ENCODE results near the gene MAP3K20.
"Not testable (repeated sequence)": the region's sequence is repeated elsewhere in the genome, so short reads cannot be mapped to it uniquely, and the experiment has no call there.

Gene MAP3K20

DNA sequence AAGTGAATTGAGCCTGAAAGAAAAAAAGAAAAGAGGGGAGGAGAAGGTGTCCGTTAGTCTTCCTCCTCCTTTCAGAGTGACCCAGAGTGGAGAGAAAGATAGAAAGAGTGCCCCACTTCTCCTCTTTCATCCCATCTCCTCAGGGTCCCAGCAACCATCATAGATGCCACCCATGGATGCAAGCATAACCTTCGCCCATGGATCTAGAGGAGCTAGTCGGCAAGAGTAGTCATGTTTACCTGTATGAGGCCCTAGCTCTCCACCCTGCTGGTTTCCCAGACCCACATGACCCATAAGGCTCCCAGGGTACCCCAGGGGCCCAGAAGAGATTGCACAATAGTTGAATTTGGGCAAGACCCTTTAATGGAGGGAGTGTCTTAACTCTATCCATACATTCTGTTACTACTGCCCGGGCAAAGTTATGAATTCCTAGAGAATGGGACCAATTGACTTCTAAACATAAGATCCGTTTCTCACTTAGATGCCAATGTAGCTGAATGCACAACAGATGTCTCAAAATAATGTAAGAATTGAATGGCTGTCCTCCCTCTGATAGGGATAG, 223.0 kb downstream of the MAP3K20 start:
- H3K36me3 ChIP-seq (ENCODE audit: control insufficient read depth, insufficient read depth, low read length): no peaks in the 10 kb centered on the region
- H3K27ac ChIP-seq (ENCODE audit: insufficient read depth, low read length, poor library complexity, severe bottlenecking): no peak overlapping the region
- no peak for DNase-seq
- H3K4me1 ChIP-seq (ENCODE audit: control insufficient read depth, insufficient read depth, low read length, poor library complexity, severe bottlenecking): no peaks in the 10 kb centered on the region
- peaks cover 9% of the 10 kb centered on the region for H3K9me3 ChIP-seq (ENCODE audit: control insufficient read depth, low read length)
- no peak overlapping the region for H3K4me3 ChIP-seq (ENCODE audit: insufficient read depth, low read depth, low read length, poor library complexity, severe bottlenecking)
- no peaks in the 10 kb centered on the region for H3K27me3 ChIP-seq (replicated peaks; ENCODE audit: control insufficient read depth, insufficient read depth, low read length, poor library complexity, severe bottlenecking)

DNA sequence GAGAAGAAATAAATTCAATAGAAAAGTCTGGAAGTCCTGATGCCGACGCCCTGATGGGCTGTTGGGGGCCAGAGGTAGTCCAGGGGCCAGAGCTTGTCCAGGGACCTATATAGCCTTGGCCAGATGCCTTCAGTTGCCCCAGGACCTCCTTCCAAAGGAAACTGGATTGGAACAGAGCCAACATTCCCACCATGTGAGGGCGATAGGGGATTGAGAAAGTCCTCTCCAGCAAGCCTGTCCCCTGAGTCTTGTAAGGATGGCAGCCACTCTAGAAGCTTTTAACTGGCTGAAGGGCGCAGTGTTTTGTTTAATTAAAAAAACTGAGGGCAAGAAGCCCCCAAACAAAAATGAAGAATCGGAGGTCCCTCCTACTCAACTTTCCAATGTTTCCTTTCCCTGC, 224.1 kb downstream of the MAP3K20 start:
- DNase-seq: no peak
- Histone ChIP-seq H3K4me1 (ENCODE audit: control insufficient read depth, insufficient read depth, low read length, poor library complexity, severe bottlenecking) (no peaks in the 10 kb centered on the region), H3K4me3 (ENCODE audit: insufficient read depth, low read depth, low read length, poor library complexity, severe bottlenecking) (no peak overlapping the region), H3K36me3 (ENCODE audit: control insufficient read depth, insufficient read depth, low read length) (no peaks in the 10 kb centered on the region), H3K27ac (ENCODE audit: insufficient read depth, low read length, poor library complexity, severe bottlenecking) (no peak overlapping the region), H3K27me3 (replicated peaks; ENCODE audit: control insufficient read depth, insufficient read depth, low read length, poor library complexity, severe bottlenecking) (no peaks in the 10 kb centered on the region), H3K9me3 (ENCODE audit: control insufficient read depth, low read length) (peaks cover 9% of the 10 kb centered on the region)

DNA sequence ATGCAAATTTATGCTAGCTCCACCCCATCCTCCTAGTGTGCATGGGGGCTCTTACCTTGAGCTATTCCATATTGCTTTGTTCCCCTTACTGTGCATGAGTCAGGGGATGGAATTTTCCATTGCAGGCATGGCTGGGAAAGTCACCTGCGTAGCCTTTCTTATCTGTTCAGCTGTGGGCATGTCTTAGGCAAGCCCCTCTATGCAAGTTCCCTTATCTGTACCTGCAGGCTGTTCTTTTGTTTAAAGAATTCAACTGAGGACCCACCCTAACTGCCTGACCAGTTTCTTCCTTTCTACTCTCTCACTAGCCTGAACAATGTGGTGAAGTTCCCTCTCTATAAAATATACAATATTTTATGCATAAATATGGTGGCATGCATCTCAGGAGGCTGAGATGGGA, 224.8 kb downstream of the MAP3K20 start:
- Histone ChIP-seq H3K27ac (ENCODE audit: insufficient read depth, low read length, poor library complexity, severe bottlenecking) (no peak overlapping the region), H3K36me3 (ENCODE audit: control insufficient read depth, insufficient read depth, low read length) (no peaks in the 10 kb centered on the region), H3K27me3 (replicated peaks; ENCODE audit: control insufficient read depth, insufficient read depth, low read length, poor library complexity, severe bottlenecking) (no peaks in the 10 kb centered on the region), H3K9me3 (ENCODE audit: control insufficient read depth, low read length) (peaks cover 9% of the 10 kb centered on the region), H3K4me1 (ENCODE audit: control insufficient read depth, insufficient read depth, low read length, poor library complexity, severe bottlenecking) (no peaks in the 10 kb centered on the region), H3K4me3 (ENCODE audit: insufficient read depth, low read depth, low read length, poor library complexity, severe bottlenecking) (no peak overlapping the region)
- no peak for DNase-seq

DNA sequence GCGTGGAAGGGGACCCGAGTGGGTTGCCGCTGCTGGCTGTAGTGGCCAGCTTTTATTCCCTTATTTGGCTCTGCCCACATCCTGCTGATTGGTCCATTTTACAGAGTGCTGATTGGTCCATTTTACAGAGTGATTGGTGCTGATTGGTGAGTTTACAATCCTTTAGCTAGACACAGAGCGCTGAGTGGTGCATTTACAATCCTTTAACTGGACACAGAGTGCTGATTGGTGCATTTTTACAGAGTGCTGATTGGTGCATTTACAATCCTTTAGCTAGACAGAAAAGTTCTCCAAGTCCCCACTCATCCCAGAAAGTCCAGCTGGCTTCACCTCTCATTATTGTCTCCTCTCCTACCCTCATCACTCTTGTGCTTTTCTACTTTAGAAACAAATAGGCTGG, 225.9 kb downstream of the MAP3K20 start:
- H3K27me3 ChIP-seq (replicated peaks; ENCODE audit: control insufficient read depth, insufficient read depth, low read length, poor library complexity, severe bottlenecking); DNase-seq; H3K27ac ChIP-seq (ENCODE audit: insufficient read depth, low read length, poor library complexity, severe bottlenecking); H3K4me1 ChIP-seq (ENCODE audit: control insufficient read depth, insufficient read depth, low read length, poor library complexity, severe bottlenecking); H3K36me3 ChIP-seq (ENCODE audit: control insufficient read depth, insufficient read depth, low read length); H3K9me3 ChIP-seq (ENCODE audit: control insufficient read depth, low read length); H3K4me3 ChIP-seq (ENCODE audit: insufficient read depth, low read depth, low read length, poor library complexity, severe bottlenecking): not testable (repeated sequence)

DNA sequence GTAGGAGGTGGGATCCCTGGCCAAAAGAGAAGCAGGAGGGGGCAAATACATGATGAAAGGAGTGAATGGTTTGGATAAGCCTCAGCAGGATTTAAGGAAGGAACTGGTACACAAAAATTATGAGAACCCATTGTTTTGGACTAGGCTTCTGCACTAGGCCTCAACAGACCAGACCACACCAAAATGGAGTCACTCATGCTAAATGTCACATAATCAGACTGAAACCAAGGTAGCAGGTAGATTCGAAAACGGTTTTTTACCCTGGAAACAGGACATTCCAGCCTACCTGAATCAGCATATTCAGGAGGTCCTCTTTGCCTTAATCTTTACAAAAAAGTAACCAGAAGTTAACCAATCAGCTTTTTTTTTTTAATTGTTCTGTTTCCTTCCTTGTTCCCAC, 229.7 kb downstream of the MAP3K20 start:
- Histone ChIP-seq H3K4me3 (ENCODE audit: insufficient read depth, low read depth, low read length, poor library complexity, severe bottlenecking) (no peak overlapping the region), H3K27me3 (replicated peaks; ENCODE audit: control insufficient read depth, insufficient read depth, low read length, poor library complexity, severe bottlenecking) (no peaks in the 10 kb centered on the region), H3K27ac (ENCODE audit: insufficient read depth, low read length, poor library complexity, severe bottlenecking) (no peak overlapping the region), H3K36me3 (ENCODE audit: control insufficient read depth, insufficient read depth, low read length) (no peaks in the 10 kb centered on the region), H3K4me1 (ENCODE audit: control insufficient read depth, insufficient read depth, low read length, poor library complexity, severe bottlenecking) (no peaks in the 10 kb centered on the region), H3K9me3 (ENCODE audit: control insufficient read depth, low read length) (no peaks in the 10 kb centered on the region)
- no peak for DNase-seq

DNA sequence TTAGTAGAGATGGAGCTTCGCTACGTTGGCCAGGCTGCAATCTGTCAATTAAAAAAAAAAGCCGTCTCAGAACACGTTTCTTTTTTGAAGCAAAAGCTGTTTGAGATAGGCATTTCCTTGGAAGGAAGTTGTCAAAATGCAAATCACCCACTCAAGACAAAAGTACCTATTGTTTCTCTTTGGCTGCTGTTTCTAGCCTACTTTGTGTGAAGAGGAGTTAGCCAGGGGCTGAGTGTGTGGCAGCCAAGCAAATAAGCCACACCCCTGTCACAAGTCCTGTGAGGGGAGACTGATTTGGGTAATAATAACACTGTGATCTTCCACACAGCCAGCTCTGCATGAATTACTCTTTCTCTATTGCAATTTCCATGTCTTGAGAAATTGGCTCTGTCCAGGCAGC, 231.6 kb downstream of the MAP3K20 start:
- no peak overlapping the region for H3K27ac ChIP-seq (ENCODE audit: insufficient read depth, low read length, poor library complexity, severe bottlenecking)
- no peak overlapping the region for H3K4me3 ChIP-seq (ENCODE audit: insufficient read depth, low read depth, low read length, poor library complexity, severe bottlenecking)
- DNase-seq: no peak
- H3K27me3 ChIP-seq (replicated peaks; ENCODE audit: control insufficient read depth, insufficient read depth, low read length, poor library complexity, severe bottlenecking): no peaks in the 10 kb centered on the region
- no peaks in the 10 kb centered on the region for H3K9me3 ChIP-seq (ENCODE audit: control insufficient read depth, low read length)
- H3K36me3 ChIP-seq (ENCODE audit: control insufficient read depth, insufficient read depth, low read length): no peaks in the 10 kb centered on the region
- H3K4me1 ChIP-seq (ENCODE audit: control insufficient read depth, insufficient read depth, low read length, poor library complexity, severe bottlenecking): no peaks in the 10 kb centered on the region

DNA sequence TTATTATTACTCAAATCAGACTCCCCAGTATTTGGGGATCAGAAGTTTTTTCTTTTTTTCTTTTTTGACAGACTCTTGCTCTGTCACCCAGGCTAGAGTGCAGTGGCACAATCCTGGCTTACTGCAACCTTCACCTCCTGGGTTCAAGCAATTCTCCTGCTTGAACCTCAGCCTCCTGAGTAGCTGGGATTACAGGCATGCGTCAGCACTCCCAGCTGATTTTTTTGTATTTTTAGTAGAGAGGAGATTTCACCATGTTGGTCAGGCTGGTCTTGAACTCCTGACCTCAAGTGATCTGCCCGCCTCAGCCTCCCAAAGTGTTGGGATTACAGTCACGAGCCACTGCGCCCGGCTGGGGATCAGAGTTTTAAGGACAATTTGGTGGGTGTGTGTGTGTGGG, 233.7 kb downstream of the MAP3K20 start:
- not testable (repeated sequence) for H3K27me3 ChIP-seq (replicated peaks; ENCODE audit: control insufficient read depth, insufficient read depth, low read length, poor library complexity, severe bottlenecking); H3K27ac ChIP-seq (ENCODE audit: insufficient read depth, low read length, poor library complexity, severe bottlenecking); H3K36me3 ChIP-seq (ENCODE audit: control insufficient read depth, insufficient read depth, low read length); H3K4me3 ChIP-seq (ENCODE audit: insufficient read depth, low read depth, low read length, poor library complexity, severe bottlenecking); DNase-seq; H3K9me3 ChIP-seq (ENCODE audit: control insufficient read depth, low read length); H3K4me1 ChIP-seq (ENCODE audit: control insufficient read depth, insufficient read depth, low read length, poor library complexity, severe bottlenecking)

DNA sequence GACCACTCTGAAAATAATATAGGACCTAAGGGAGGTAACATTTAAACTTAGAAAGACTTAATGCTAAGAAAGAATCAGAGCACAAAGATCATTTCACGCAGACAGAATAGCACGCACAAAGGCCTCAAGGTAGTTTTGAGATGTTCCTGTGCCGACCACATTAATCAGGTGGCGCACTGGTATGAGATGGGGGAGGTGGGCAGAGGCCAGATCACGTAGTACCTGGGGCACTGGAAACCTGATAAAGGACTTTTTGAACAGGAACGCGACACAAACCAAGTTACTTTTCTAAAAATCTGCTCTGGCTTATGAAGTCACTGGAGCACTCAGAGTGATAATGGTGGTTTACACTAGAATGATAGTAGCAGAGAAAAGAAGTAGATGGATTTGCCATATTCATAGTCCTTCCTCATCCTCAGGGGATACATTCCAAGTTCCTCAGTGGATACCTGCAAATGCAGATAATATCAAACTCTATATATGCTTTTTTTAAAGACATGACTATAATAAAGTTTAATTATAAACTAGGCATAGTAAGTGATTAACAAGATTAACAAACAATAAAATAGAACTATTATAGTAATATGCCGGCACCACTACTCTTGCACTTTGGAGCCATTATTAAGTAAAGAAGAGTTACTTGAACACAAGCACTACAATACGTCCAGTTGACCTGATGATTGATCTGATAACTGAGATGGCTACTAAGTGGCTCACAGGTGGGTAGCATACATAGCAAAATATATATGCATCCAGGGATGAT, 236.4 kb downstream of the MAP3K20 start:
- Histone ChIP-seq H3K36me3 (ENCODE audit: control insufficient read depth, insufficient read depth, low read length) (no peaks in the 10 kb centered on the region), H3K4me3 (ENCODE audit: insufficient read depth, low read depth, low read length, poor library complexity, severe bottlenecking) (no peak overlapping the region), H3K27ac (ENCODE audit: insufficient read depth, low read length, poor library complexity, severe bottlenecking) (no peak overlapping the region), H3K4me1 (ENCODE audit: control insufficient read depth, insufficient read depth, low read length, poor library complexity, severe bottlenecking) (no peaks in the 10 kb centered on the region), H3K9me3 (ENCODE audit: control insufficient read depth, low read length) (no peaks in the 10 kb centered on the region), H3K27me3 (replicated peaks; ENCODE audit: control insufficient read depth, insufficient read depth, low read length, poor library complexity, severe bottlenecking) (no peaks in the 10 kb centered on the region)
- no peak for DNase-seq

Data from effector memory CD4-positive, alpha-beta T cell (primary cell).